GM12878 (cell line): ENCODE results near the gene CFAP74. TPM values are rescaled to one million over a fixed set of nuclear protein-coding genes. Genes with fewer than 3 reads are reported as not detected.

ENCODE experiments used
- CEBPZ ChIP-seq: fragments of 150-350 bp; IDR thresholded peaks from 2 replicates; pipeline ENCODE4 v1.6.1; 2016; ENCODE audit warnings: low read depth, low read length
- CHD4 ChIP-seq: fragments of 200-600 bp; sonication (generic); IDR thresholded peaks from 2 replicates; pipeline ENCODE4 v1.6.1; 2016; ENCODE audit warnings: mild to moderate bottlenecking
- CREM ChIP-seq: IDR thresholded peaks from 2 replicates; pipeline ENCODE4 v1.6.1; 2014; ENCODE audit warnings: antibody characterized with exemption, low read depth
- KLF5 ChIP-seq: fragments of 450-650 bp; IDR thresholded peaks from 2 replicates; pipeline ENCODE4 v1.6.1; 2014; ENCODE audit warnings: mild to moderate bottlenecking; ENCODE audit not compliant: partially characterized antibody
- REST ChIP-seq: IDR thresholded peaks from 2 replicates; pipeline ENCODE4 v1.6.1; 2012; ENCODE audit warnings: mild to moderate bottlenecking, low read depth, low read length
- polyA plus RNA-seq, 11 experiments: library from polyadenylated mRNA; depleted of rRNA in 4 of 11; unstranded in 6 of 11; stranded (reverse) in 5 of 11; fragments of >200 nt; fragmentation: Nextera tagmentation in 4 of 11; fragmentation: Illumina TruSeq in 1 of 11; extraction: Ambion mirVana in 4 of 11; extraction: Trizol in 1 of 11; gene quantifications; 1 replicate in 1 of 11; 2 replicates in 10 of 11; pipeline versions ENCODE4 v1.2.1 to v1.2.3, GENCODE V29; 2011 to 2016; ENCODE audit warnings: inconsistent platforms in 2 of 11, missing spikeins in 2 of 11, low read depth in 1 of 11
- total RNA-seq, 4 experiments: library from RNA; depleted of rRNA in 3 of 4; stranded (reverse); fragments of >200 nt in 3 of 4; fragmentation: Illumina TruSeq in 1 of 4; extraction: Trizol in 1 of 4; gene quantifications; 2 replicates each; pipeline versions ENCODE4 v1.2.1 to v1.2.3, GENCODE V29; 2013 to 2021

Gene CFAP74
- total and polyA plus RNA-seq, 10 of the 15 experiments (the other 5 are each of a cell fraction or from before 2014, with no cell fraction given) = 0.01 TPM; not detected in 9

DNA sequence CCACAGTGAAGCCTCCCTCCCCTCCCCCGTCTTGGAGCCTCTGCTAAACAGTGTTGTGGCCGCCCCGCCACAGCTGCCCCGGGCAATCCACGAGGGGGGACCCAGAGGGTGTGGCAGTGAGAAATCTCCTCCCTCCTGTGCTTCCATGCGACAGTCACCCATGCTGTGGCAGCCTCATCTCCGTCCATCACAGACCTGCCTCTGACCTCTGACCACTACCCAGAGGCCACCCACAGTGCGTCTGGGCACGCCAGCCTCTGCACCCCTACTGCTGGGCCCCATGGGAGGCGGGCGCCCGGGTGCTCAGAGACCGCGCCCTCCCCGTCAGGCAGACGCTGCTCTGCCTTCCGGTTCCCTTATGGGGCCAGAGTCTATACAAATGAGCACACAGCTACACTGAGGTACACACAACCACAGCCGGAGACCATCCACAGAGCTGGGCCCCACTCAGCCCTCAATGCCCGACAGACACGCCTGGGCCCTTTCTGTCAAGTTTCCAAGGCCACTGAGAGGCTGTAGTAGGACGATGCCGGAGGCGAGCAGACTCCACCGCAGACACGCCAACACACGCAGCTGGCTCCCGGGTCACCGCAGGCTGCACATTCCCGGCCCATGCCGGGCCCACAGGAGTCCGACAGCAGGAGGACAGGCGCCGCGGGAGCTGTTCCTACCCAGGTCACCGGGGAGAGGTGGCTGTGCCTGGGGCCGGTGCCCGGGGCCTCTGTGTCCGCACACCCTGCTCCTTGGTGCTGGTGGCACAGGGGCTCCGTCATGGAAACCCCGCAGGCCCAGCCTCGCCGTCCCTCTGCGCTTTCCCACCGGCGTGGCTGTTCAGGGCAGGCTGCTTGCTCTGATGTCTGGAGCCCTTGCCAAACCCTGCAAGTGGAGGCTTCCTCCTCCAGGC, 60.6 kb downstream of the CFAP74 start (continued):
- TF ChIP-seq REST = no peak
- TF ChIP-seq CEBPZ = no peak
- TF ChIP-seq CREM = no peak
- no peak for TF ChIP-seq CHD4
- no peak for TF ChIP-seq KLF5
